Hematopoietic multipotent progenitor cell treated with erythropoietin and hydrocortisone succinate and interleukin-3 and kit ligand, for 6 days (in vitro differentiated cells): ENCODE data around the gene PDXDC1.
A peak's percentile ranks its signal among the peaks of the same experiment; 100 is the strongest.
"Not testable (repeated sequence)": the region's sequence is repeated elsewhere in the genome, so short reads cannot be mapped to it uniquely, and the experiment has no call there.

ENCODE experiments used
- DNase-seq: peaks from one replicate; pipeline ENCODE4 v3.0.0-alpha.2; 2015

PDXDC1 gene

GRCh38 chr16:15076161-15076560 lies 101.3 kb downstream of the PDXDC1 start:
- not testable (repeated sequence) for DNase-seq

- DNase-seq: not testable (repeated sequence)
These were observed 106.1 kb downstream of the PDXDC1 start for GRCh38 chr16:15080883-15081282.

- not testable (repeated sequence) for DNase-seq
These were observed 108.0 kb downstream of the PDXDC1 start for GRCh38 chr16:15082788-15083187.

- DNase-seq: peak; percentile 9
These were observed 115.9 kb downstream of the PDXDC1 start for GRCh38 chr16:15090663-15091269.

GRCh38 chr16:15093571-15093954 lies 118.7 kb downstream of the PDXDC1 start:
- DNase-seq: not testable (repeated sequence)

- peak; percentile 95 for DNase-seq
These were observed 119.4 kb downstream of the PDXDC1 start, which contains the start of gene RRN3 for GRCh38 chr16:15093955-15094827. TSS of gene RRN3 (minus strand) at chr16:15094272. CDS start at chr16:15094233, 39 bp downstream.

- not testable (repeated sequence) for DNase-seq
These were observed 121.8 kb downstream of the PDXDC1 start for GRCh38 chr16:15096583-15096972.

- peak; percentile 16 for DNase-seq
These were observed 124.6 kb downstream of the PDXDC1 start for GRCh38 chr16:15099366-15099909.

- peak; percentile 12 for DNase-seq
These were observed 125.7 kb downstream of the PDXDC1 start for GRCh38 chr16:15100372-15100987.

- not testable (repeated sequence) for DNase-seq
These were observed 153.0 kb downstream of the PDXDC1 start for GRCh38 chr16:15127641-15128425.

- not testable (repeated sequence) for DNase-seq
These were observed 155.6 kb downstream of the PDXDC1 start for GRCh38 chr16:15130256-15130932.

- DNase-seq: not testable (repeated sequence)
These were observed 156.3 kb downstream of the PDXDC1 start for GRCh38 chr16:15130943-15131700.

GRCh38 chr16:15132719-15133428 lies 158.0 kb downstream of the PDXDC1 start:
- not testable (repeated sequence) for DNase-seq

GRCh38 chr16:15133554-15133953 lies 158.7 kb downstream of the PDXDC1 start:
- not testable (repeated sequence) for DNase-seq

GRCh38 chr16:15134752-15135482 lies 160.1 kb downstream of the PDXDC1 start:
- not testable (repeated sequence) for DNase-seq

- DNase-seq: peak; percentile 59
These were observed 160.9 kb downstream of the PDXDC1 start for GRCh38 chr16:15135483-15136360.

GRCh38 chr16:15137514-15137913 lies 162.7 kb downstream of the PDXDC1 start:
- not testable (repeated sequence) for DNase-seq
